ENCODE results near the gene COMT.

GRCh38 chr22:19991395-19991644 lies 49.7 kb downstream of the COMT start:
- no peak for TF ChIP-seq GATA3 (IDR thresholded peaks at IDR 0.05; ENCODE audit: low read depth, low read length)
- no peak for TF ChIP-seq GATA2 (IDR thresholded peaks at IDR 0.05; ENCODE audit: low read depth, low read length)
